ENCODE data around the gene ASIC4. TPM values are rescaled to one million over a fixed set of nuclear protein-coding genes. Genes with fewer than 3 reads are reported as not detected.

Gene ASIC4
- total and polyA plus RNA-seq, 9 of the 15 experiments (the other 6 are each of a cell fraction or from before 2014, with no cell fraction given), result 0.07 to 19.2 (median 4.8) TPM

DNA sequence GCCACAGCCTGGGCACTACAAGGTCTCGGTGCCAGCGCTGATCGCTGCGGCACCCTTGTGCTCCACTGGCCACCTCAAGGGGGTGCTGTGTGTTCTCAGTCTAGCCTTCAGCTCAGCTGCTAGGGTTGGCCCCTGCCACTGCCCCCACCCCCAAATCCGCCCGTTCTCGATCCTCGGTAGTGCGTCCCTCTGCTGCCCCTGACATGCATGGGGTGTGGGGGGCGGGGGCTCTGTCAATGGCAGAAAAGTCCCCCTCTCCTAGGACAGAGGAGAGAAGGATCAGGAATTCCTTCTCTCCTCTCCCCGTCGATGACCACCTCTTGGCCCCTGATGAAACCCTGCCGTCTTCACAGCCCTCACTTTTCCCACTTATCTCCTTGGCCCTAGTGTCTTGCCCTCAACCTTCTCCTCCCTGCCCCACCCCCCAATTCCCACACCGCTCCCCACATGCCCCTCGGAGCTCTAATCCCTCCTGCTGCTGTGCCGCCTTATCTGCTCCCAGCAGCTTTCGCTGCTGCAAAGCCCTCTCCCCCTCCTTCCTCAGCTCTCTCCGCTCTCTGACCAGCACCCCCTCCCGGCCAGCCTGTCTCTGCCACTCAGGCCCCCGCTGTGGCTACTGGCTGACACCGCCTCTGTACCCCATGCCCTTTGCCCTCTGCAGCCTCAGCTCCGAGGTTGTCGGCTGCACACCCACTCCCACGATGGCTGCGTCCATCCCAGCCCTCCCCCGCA, 4.3 kb upstream of the ASIC4 start (continued):
- TF ChIP-seq RREB1 (CRISPR knock-in tag; IDR thresholded peaks at IDR 0.05) (no peak), KLF6 (CRISPR knock-in tag; IDR thresholded peaks at IDR 0.05; ENCODE audit: borderline replicate concordance) (no peak), ERF (CRISPR knock-in tag; IDR thresholded peaks at IDR 0.05) (no peak), ZNF668 (CRISPR knock-in tag; IDR thresholded peaks at IDR 0.05) (no peak), MBD1 (CRISPR knock-in tag; IDR thresholded peaks at IDR 0.05) (no peak), ZEB2 (IDR thresholded peaks at IDR 0.05) (0 out of 2 replicates have a peak, but pooled peaks have one; percentile 63), TBP (optimal IDR thresholded peaks at IDR 0.05; ENCODE audit: low read depth, low read length) (peak; percentile 26), MEIS2 (IDR thresholded peaks at IDR 0.05; ENCODE audit: partially characterized antibody) (peak; percentile 12), PHF8 (IDR thresholded peaks at IDR 0.05; ENCODE audit: borderline replicate concordance, low read length) (no peak)
- TF ChIP-seq, protein P1, sequence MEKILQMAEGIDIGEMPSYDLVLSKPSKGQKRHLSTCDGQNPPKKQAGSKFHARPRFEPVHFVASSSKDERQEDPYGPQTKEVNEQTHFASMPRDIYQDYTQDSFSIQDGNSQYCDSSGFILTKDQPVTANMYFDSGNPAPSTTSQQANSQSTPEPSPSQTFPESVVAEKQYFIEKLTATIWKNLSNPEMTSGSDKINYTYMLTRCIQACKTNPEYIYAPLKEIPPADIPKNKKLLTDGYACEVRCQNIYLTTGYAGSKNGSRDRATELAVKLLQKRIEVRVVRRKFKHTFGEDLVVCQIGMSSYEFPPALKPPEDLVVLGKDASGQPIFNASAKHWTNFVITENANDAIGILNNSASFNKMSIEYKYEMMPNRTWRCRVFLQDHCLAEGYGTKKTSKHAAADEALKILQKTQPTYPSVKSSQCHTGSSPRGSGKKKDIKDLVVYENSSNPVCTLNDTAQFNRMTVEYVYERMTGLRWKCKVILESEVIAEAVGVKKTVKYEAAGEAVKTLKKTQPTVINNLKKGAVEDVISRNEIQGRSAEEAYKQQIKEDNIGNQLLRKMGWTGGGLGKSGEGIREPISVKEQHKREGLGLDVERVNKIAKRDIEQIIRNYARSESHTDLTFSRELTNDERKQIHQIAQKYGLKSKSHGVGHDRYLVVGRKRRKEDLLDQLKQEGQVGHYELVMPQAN (IDR thresholded peaks at IDR 0.05; ENCODE audit: borderline replicate concordance), result peak; percentile 70; the same call in 1 of the 2 replicates
- TF ChIP-seq, protein P2, sequence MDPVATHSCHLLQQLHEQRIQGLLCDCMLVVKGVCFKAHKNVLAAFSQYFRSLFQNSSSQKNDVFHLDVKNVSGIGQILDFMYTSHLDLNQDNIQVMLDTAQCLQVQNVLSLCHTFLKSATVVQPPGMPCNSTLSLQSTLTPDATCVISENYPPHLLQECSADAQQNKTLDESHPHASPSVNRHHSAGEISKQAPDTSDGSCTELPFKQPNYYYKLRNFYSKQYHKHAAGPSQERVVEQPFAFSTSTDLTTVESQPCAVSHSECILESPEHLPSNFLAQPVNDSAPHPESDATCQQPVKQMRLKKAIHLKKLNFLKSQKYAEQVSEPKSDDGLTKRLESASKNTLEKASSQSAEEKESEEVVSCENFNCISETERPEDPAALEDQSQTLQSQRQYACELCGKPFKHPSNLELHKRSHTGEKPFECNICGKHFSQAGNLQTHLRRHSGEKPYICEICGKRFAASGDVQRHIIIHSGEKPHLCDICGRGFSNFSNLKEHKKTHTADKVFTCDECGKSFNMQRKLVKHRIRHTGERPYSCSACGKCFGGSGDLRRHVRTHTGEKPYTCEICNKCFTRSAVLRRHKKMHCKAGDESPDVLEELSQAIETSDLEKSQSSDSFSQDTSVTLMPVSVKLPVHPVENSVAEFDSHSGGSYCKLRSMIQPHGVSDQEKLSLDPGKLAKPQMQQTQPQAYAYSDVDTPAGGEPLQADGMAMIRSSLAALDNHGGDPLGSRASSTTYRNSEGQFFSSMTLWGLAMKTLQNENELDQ (CRISPR knock-in tag; IDR thresholded peaks at IDR 0.05; ENCODE audit: borderline replicate concordance), result no peak
- TF ChIP-seq, protein P3, sequence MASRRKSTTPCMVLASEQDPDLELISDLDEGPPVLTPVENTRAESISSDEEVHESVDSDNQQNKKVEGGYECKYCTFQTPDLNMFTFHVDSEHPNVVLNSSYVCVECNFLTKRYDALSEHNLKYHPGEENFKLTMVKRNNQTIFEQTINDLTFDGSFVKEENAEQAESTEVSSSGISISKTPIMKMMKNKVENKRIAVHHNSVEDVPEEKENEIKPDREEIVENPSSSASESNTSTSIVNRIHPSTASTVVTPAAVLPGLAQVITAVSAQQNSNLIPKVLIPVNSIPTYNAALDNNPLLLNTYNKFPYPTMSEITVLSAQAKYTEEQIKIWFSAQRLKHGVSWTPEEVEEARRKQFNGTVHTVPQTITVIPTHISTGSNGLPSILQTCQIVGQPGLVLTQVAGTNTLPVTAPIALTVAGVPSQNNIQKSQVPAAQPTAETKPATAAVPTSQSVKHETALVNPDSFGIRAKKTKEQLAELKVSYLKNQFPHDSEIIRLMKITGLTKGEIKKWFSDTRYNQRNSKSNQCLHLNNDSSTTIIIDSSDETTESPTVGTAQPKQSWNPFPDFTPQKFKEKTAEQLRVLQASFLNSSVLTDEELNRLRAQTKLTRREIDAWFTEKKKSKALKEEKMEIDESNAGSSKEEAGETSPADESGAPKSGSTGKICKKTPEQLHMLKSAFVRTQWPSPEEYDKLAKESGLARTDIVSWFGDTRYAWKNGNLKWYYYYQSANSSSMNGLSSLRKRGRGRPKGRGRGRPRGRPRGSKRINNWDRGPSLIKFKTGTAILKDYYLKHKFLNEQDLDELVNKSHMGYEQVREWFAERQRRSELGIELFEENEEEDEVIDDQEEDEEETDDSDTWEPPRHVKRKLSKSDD (conservative IDR thresholded peaks at IDR 0.05; ENCODE audit: low read length), result no peak

Measured in K562 (cell line).